IPS-18c (cell line): ENCODE data around the gene SEMA6A.

ENCODE experiments used
- H3K4me3 ChIP-seq: 2 replicates; pipeline ENCODE4 v1.7.0; 2013; ENCODE audit warnings: low read depth, mild to moderate bottlenecking, low read length, moderate library complexity; ENCODE audit not compliant: insufficient read depth
- H3K9me3 ChIP-seq: one replicate; pipeline ENCODE4 v1.6.1; 2013; ENCODE audit warnings: mild to moderate bottlenecking, low read length, moderate library complexity; ENCODE audit not compliant: control insufficient read depth, insufficient read depth

SEMA6A gene

GRCh38 chr5:116494784-116495450 lies 79.7 kb downstream of the SEMA6A start:
- Histone ChIP-seq H3K4me3 (no peak overlapping the region), H3K9me3 (no peaks in the 10 kb centered on the region)

GRCh38 chr5:116492776-116493175 lies 81.8 kb downstream of the SEMA6A start:
- no peak overlapping the region for H3K4me3 ChIP-seq
- H3K9me3 ChIP-seq = no peaks in the 10 kb centered on the region

DNA sequence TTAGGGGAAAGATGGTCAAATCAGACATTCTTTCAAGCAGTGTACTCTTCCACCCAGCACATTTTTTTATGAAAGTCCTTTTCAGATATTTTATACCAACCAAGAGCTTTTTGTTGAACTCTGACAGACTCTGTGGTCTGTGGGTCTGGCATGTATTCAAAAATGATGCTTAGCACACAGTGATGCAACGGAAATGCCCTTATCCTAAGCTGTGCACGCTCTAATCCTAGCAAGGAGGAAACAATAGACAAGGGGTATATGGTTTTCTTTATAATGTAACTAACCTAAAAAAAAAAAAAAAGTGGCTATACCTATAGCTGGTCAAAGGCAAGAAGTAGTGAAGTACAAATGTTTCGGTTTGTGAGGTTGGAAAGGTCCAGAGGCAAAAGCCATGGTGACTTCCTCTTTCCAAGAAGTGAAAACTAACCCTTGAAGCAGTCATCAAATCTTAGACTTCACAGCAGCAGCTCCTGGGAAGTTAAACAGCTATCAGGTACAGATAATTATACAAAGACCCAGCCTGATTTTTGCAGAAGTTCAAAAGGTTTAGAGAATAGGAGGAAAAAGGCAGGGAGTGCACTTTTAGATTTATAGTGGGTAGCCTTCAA lies 82.5 kb downstream of the SEMA6A start:
- Histone ChIP-seq H3K4me3 (no peak overlapping the region), H3K9me3 (no peaks in the 10 kb centered on the region)

GRCh38 chr5:116488356-116489041 lies 86.1 kb downstream of the SEMA6A start:
- no peak overlapping the region for H3K4me3 ChIP-seq
- H3K9me3 ChIP-seq = no peaks in the 10 kb centered on the region

- Histone ChIP-seq H3K9me3 (no peaks in the 10 kb centered on the region), H3K4me3 (no peak overlapping the region)
These were observed 87.6 kb downstream of the SEMA6A start for GRCh38 chr5:116487045-116487444.

- no peak overlapping the region for H3K4me3 ChIP-seq
- no peaks in the 10 kb centered on the region for H3K9me3 ChIP-seq
These were observed 88.0 kb downstream of the SEMA6A start for GRCh38 chr5:116486588-116486987.

DNA sequence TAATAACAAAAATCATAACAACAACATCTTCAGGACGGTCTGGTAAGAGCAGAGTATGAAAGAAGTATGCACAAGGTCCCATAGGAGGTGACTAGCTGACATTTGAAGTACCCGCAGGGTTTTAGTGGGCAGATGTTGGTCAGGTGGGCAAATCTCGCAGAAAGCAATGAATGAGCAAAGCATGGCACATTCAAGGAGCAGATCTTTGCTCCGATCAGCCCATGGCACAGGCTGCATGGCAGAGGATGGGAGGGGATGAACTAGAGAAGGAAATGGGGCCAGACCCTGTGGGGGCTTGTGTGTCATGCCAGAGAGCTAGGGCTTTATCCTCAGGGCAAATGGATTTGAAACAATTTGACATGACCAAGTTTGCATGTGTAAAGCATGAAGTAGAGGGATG lies 90.0 kb downstream of the SEMA6A start:
- H3K9me3 ChIP-seq = no peaks in the 10 kb centered on the region
- no peak overlapping the region for H3K4me3 ChIP-seq

GRCh38 chr5:116482394-116482793 lies 92.2 kb downstream of the SEMA6A start:
- no peaks in the 10 kb centered on the region for H3K9me3 ChIP-seq
- no peak overlapping the region for H3K4me3 ChIP-seq

- no peaks in the 10 kb centered on the region for H3K9me3 ChIP-seq
- no peak overlapping the region for H3K4me3 ChIP-seq
These were observed 93.6 kb downstream of the SEMA6A start for GRCh38 chr5:116480894-116481510.

GRCh38 chr5:116479776-116480675 lies 94.6 kb downstream of the SEMA6A start:
- Histone ChIP-seq H3K4me3 (no peak overlapping the region), H3K9me3 (no peaks in the 10 kb centered on the region)

DNA sequence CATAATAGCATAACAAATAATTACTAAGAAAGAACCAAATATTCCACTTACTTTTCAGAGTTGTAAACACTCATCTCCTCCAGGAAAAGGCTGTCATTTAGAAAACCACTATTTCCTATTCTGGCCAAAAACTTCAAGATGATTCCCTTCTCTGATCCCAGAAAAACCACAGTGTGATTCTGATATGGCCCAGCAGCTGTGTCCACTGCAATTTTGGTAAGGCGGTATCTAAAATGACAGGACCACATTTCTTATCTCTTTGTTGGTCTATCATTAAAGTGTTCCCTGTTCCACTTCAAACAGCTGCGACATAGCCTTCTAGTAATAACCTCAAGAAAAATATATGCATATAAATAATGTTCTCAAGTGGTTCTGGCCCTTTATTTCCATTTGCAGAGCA lies 96.1 kb downstream of the SEMA6A start:
- no peak overlapping the region for H3K4me3 ChIP-seq
- no peaks in the 10 kb centered on the region for H3K9me3 ChIP-seq

- H3K4me3 ChIP-seq = no peak overlapping the region
- no peaks in the 10 kb centered on the region for H3K9me3 ChIP-seq
These were observed 97.6 kb downstream of the SEMA6A start for GRCh38 chr5:116476897-116477537.

DNA sequence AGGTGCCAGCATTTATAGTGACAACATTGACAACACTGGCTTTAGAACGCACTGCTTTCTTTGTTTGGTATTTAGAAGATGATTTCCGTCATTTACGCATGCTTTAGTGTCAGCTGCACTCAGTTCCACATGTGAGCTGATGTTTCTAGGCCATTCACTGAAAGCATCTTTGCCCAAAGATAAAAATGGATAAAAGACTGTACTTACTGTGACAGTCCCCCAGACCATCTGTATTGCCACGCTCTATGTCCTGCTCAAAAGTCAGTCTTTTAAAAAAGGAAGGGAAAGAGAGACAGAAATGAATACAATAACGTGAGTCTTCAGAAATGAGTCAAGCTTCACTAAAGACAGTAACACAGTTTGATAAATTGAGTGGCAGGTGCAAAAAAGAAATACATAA lies 99.3 kb downstream of the SEMA6A start:
- Histone ChIP-seq H3K4me3 (no peak overlapping the region), H3K9me3 (no peaks in the 10 kb centered on the region)

GRCh38 chr5:116473706-116474105 lies 100.9 kb downstream of the SEMA6A start:
- H3K4me3 ChIP-seq = no peak overlapping the region

DNA sequence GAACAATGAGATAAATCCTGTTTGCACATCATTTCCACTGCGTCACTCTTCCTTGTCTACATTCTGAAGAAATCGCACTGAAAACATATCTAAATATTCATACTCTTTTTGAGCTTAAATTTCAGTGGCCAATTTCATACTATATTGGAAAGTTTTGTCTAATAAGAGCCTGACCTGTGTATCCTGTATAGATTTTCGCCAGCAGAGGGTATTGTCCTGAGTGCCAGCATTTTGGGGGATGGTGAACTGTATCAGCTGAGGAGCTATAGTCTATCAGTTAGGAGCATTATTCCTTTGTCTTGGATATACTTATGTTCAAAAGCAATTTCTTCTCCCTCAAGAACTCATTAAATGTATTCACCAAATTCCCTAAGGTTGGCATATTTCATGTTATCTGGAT lies 102.3 kb downstream of the SEMA6A start:
- Histone ChIP-seq H3K4me3 (no peak overlapping the region), H3K9me3 (no peaks in the 10 kb centered on the region)

More at GRCh38 chr5:116473706-116474105, 100.9 kb downstream of the SEMA6A start:
- H3K9me3 ChIP-seq = no peaks in the 10 kb centered on the region

DNA sequence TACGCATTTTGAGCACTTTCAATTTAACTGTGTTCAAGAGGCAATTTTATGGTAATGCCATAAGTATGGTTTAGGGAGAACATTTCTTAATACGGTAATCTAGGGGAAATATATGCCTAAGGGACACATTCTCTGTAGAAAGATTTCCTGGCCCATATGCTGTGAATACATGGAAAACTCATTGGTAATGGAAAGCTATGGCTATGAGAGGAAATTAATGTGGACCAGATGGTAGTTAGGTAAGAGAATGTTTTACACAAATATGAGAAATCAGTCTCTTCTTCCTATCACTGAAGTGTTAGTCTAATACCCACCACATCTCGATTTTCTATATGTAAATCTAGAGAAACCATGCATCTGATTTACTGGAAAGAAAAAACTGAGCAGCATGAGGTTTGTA lies 105.0 kb downstream of the SEMA6A start:
- Histone ChIP-seq H3K9me3 (no peaks in the 10 kb centered on the region), H3K4me3 (no peak overlapping the region)

GRCh38 chr5:116468583-116468982 lies 106.0 kb downstream of the SEMA6A start:
- H3K9me3 ChIP-seq = no peaks in the 10 kb centered on the region
- no peak overlapping the region for H3K4me3 ChIP-seq
